Stomach (tissue), 4 donors: Measurements from ENCODE around the gene DDAH1.

Experiments
- EP300 ChIP-seq: sonication (generic); formaldehyde crosslinking; IDR thresholded peaks from one replicate; pipeline ENCODE4 v1.6.1; 2017; ENCODE audit warnings: antibody characterized with exemption
- POLR2A ChIP-seq, 4 donors: fragments of 450-650 bp; IDR thresholded peaks; one replicate each; pipeline ENCODE4 v1.6.1; 2016; ENCODE audit warnings: antibody characterized with exemption in 4 of 4, control low read depth in 2 of 4, mild to moderate bottlenecking in 1 of 4, moderate library complexity in 1 of 4
- POLR2AphosphoS5 ChIP-seq, 3 donors: sonication (generic); formaldehyde crosslinking; IDR thresholded peaks; one replicate each; pipeline ENCODE4 v1.6.1; 2016; ENCODE audit warnings: antibody characterized with exemption in 3 of 3
- TF ChIP-seq, protein P1 (sequence below), 7 experiments: fragments of 450-650 bp in 4 of 7; fragments of 200-600 bp in 3 of 7; sonication (generic) in 3 of 7; IDR thresholded peaks; one replicate each; pipeline ENCODE4 v1.5.1; 2016 to 2019; ENCODE audit warnings: antibody characterized with exemption in 7 of 7, control low read depth in 2 of 7, mild to moderate bottlenecking in 1 of 7

DNA sequence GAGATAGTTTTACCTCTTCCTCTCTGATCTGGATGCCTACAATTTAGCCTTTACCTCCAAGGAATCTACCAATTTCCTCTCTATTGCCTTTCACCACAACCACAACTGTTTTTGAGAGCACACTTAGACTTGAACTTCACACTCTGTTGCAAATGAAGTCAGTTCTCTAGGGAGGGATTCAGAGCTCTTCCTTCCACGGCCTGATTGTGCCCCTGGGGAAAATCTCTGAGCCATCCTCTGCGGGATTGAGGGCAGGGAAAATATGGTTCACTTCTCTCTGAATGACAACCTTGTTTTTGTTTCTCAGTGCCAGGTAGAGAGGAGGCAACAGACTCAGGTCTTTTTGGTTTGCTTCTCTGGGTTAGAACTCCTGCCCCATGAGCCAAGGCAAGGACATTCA, 153.1 kb downstream of the DDAH1 start:
- TF ChIP-seq, protein P1, sequence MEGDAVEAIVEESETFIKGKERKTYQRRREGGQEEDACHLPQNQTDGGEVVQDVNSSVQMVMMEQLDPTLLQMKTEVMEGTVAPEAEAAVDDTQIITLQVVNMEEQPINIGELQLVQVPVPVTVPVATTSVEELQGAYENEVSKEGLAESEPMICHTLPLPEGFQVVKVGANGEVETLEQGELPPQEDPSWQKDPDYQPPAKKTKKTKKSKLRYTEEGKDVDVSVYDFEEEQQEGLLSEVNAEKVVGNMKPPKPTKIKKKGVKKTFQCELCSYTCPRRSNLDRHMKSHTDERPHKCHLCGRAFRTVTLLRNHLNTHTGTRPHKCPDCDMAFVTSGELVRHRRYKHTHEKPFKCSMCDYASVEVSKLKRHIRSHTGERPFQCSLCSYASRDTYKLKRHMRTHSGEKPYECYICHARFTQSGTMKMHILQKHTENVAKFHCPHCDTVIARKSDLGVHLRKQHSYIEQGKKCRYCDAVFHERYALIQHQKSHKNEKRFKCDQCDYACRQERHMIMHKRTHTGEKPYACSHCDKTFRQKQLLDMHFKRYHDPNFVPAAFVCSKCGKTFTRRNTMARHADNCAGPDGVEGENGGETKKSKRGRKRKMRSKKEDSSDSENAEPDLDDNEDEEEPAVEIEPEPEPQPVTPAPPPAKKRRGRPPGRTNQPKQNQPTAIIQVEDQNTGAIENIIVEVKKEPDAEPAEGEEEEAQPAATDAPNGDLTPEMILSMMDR (IDR thresholded peaks at IDR 0.05) = no peak
- TF ChIP-seq POLR2A (IDR thresholded peaks at IDR 0.05) (no peak), POLR2AphosphoS5 (IDR thresholded peaks at IDR 0.05) (no peak), EP300 (no peak)
